K562 (cell line): Measurements from ENCODE around the gene MYO3B. TPM values are rescaled to one million over a fixed set of nuclear protein-coding genes. Genes with fewer than 3 reads are reported as not detected.

Experiments used
- MEF2A ChIP-seq: IDR thresholded peaks from 2 replicates; pipeline ENCODE4 v1.6.1; 2011; ENCODE audit warnings: low read depth, mild to moderate bottlenecking, low read length, moderate library complexity; ENCODE audit not compliant: control insufficient read depth
- PRDM10 ChIP-seq: fragments of 450-650 bp; IDR thresholded peaks from 2 replicates; pipeline ENCODE4 v1.6.1; 2018; ENCODE audit not compliant: partially characterized antibody
- TOE1 ChIP-seq, 2 experiments: fragments of 450-650 bp in 1 of 2; sonication (generic) in 1 of 2; formaldehyde crosslinking in 1 of 2; IDR thresholded peaks; 2 replicates each; pipeline versions ENCODE4 v1.7.1 to v1.8.0; 2016 to 2022; ENCODE audit warnings: borderline replicate concordance in 2 of 2, mild to moderate bottlenecking in 2 of 2, antibody characterized with exemption in 1 of 2, inconsistent platforms in 1 of 2, low read depth in 1 of 2, missing genetic modification reagents in 1 of 2, moderate library complexity in 1 of 2
- YY1 ChIP-seq, 3 experiments: IDR thresholded peaks; 2 replicates each; pipeline ENCODE4 v1.6.1; 2011; ENCODE audit warnings: low read length in 2 of 3, mild to moderate bottlenecking in 2 of 3, moderate library complexity in 2 of 3, borderline replicate concordance in 1 of 3, control low read depth in 1 of 3, low read depth in 1 of 3; ENCODE audit not compliant: insufficient read depth in 3 of 3, insufficient replicate concordance in 2 of 3, control insufficient read depth in 1 of 3, insufficient read length in 1 of 3; ENCODE audit errors: extremely low read depth in 1 of 3
- ZNF668 ChIP-seq: fragments of 250-450 bp; sonication (Bioruptor Pico); IDR thresholded peaks from 2 replicates; pipeline ENCODE4 v1.8.0; 2022; ENCODE audit warnings: mild to moderate bottlenecking, inconsistent platforms
- polyA plus RNA-seq, 8 experiments: library from polyadenylated mRNA; depleted of rRNA in 4 of 8; stranded (reverse) in 5 of 8; unstranded in 3 of 8; fragments of >200 nt; fragmentation: Nextera tagmentation in 2 of 8; fragmentation: Illumina TruSeq in 1 of 8; extraction: Ambion mirVana in 2 of 8; extraction: Trizol in 1 of 8; gene quantifications; 2 replicates each; pipeline versions ENCODE4 v1.2.1 to v1.2.3, GENCODE V29; 2011 to 2014; ENCODE audit warnings: inconsistent platforms in 1 of 8, missing spikeins in 1 of 8
- total RNA-seq, 7 experiments: library from RNA; depleted of rRNA in 6 of 7; stranded (reverse); fragments of >200 nt in 6 of 7; fragmentation: Illumina TruSeq in 2 of 7; extraction: Trizol in 2 of 7; gene quantifications; 2 replicates each; pipeline versions ENCODE4 v1.2.1 to v1.2.3, GENCODE V29; 2011 to 2021; ENCODE audit warnings: low replicate concordance in 1 of 7
- TF ChIP-seq, protein P1 (sequence below), 2 experiments: fragments of 450-650 bp in 1 of 2; sonication (generic) in 1 of 2; formaldehyde crosslinking in 1 of 2; IDR thresholded peaks; 2 replicates each; pipeline versions ENCODE4 v1.7.1 to v1.9.0; 2016 to 2022; ENCODE audit warnings: inconsistent platforms in 1 of 2, mild to moderate bottlenecking in 1 of 2, missing genetic modification reagents in 1 of 2
- TF ChIP-seq, protein P2 (sequence below): fragments of 250-450 bp; sonication (Bioruptor Pico); IDR thresholded peaks from 2 replicates; pipeline ENCODE4 v1.5.0; 2020; ENCODE audit warnings: mild to moderate bottlenecking, borderline replicate concordance

Gene MYO3B
- total and polyA plus RNA-seq, 9 of the 15 experiments (the other 6 are each of a cell fraction or from before 2014, with no cell fraction given), result 2.7 to 6.5 (median 3.6) TPM

DNA sequence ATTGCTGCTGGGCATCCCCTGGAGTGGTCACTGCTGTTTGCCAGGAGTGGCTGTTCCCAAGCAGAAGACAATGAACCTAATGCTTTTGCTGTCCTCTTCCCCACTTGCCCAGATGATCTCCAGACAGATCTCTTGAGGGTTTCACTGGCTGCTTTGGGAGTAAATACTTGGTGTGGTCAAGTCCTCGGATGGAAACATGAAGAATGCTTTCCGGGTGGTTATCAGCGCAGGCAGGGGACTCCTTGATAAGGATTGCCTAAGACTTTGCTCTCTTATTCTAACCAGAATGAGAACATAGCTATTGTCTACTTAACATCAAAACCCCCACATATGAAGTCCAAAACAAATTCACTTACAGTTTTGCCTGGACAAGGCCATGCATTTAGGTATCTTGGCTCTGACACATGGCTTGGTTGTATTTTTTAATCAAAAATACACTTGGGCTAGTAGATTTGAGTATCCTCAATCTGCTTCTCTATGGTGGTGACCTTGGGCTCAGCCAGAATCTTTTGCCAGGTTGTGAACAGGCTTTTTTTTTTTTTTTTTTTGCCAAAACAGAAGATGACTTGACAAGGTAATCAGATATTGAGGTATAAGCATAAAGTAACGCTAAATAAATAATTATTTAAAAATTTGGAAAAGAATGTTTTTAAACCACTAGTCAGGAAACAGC lies 34.8 kb upstream of the MYO3B start (continued):
- TF ChIP-seq PRDM10, result peak; percentile 52
- peak in 1 of 3 experiments; percentile 11 for TF ChIP-seq YY1 (IDR thresholded peaks at IDR 0.05; ENCODE audit: borderline replicate concordance in 1 of 3, control insufficient read depth in 1 of 3, extremely low read depth in 1 of 3, insufficient read depth in 3 of 3, insufficient read length in 1 of 3, insufficient replicate concordance in 2 of 3, low read depth in 1 of 3, low read length in 2 of 3)
- TF ChIP-seq, protein P1, sequence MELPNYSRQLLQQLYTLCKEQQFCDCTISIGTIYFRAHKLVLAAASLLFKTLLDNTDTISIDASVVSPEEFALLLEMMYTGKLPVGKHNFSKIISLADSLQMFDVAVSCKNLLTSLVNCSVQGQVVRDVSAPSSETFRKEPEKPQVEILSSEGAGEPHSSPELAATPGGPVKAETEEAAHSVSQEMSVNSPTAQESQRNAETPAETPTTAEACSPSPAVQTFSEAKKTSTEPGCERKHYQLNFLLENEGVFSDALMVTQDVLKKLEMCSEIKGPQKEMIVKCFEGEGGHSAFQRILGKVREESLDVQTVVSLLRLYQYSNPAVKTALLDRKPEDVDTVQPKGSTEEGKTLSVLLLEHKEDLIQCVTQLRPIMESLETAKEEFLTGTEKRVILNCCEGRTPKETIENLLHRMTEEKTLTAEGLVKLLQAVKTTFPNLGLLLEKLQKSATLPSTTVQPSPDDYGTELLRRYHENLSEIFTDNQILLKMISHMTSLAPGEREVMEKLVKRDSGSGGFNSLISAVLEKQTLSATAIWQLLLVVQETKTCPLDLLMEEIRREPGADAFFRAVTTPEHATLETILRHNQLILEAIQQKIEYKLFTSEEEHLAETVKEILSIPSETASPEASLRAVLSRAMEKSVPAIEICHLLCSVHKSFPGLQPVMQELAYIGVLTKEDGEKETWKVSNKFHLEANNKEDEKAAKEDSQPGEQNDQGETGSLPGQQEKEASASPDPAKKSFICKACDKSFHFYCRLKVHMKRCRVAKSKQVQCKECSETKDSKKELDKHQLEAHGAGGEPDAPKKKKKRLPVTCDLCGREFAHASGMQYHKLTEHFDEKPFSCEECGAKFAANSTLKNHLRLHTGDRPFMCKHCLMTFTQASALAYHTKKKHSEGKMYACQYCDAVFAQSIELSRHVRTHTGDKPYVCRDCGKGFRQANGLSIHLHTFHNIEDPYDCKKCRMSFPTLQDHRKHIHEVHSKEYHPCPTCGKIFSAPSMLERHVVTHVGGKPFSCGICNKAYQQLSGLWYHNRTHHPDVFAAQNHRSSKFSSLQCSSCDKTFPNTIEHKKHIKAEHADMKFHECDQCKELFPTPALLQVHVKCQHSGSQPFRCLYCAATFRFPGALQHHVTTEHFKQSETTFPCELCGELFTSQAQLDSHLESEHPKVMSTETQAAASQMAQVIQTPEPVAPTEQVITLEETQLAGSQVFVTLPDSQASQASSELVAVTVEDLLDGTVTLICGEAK (IDR thresholded peaks at IDR 0.05), result 0 out of 2 replicates have a peak, but pooled peaks have one; percentile 8
- TF ChIP-seq, protein P1 (CRISPR knock-in tag; IDR thresholded peaks at IDR 0.05), result no peak
- TF ChIP-seq, protein P2, sequence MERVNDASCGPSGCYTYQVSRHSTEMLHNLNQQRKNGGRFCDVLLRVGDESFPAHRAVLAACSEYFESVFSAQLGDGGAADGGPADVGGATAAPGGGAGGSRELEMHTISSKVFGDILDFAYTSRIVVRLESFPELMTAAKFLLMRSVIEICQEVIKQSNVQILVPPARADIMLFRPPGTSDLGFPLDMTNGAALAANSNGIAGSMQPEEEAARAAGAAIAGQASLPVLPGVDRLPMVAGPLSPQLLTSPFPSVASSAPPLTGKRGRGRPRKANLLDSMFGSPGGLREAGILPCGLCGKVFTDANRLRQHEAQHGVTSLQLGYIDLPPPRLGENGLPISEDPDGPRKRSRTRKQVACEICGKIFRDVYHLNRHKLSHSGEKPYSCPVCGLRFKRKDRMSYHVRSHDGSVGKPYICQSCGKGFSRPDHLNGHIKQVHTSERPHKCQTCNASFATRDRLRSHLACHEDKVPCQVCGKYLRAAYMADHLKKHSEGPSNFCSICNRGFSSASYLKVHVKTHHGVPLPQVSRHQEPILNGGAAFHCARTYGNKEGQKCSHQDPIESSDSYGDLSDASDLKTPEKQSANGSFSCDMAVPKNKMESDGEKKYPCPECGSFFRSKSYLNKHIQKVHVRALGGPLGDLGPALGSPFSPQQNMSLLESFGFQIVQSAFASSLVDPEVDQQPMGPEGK (CRISPR knock-in tag), result no peak
- TF ChIP-seq TOE1 (IDR thresholded peaks at IDR 0.05; ENCODE audit: borderline replicate concordance), result peak; percentile 50; the same call in 1 of the 2 replicates
- TF ChIP-seq TOE1 (CRISPR knock-in tag; IDR thresholded peaks at IDR 0.05; ENCODE audit: borderline replicate concordance, low read depth), result no peak
- TF ChIP-seq ZNF668 (CRISPR knock-in tag), result peak; percentile 61; the same call in 1 of the 2 replicates
- peak; percentile 72; the same call in 1 of the 2 replicates for TF ChIP-seq MEF2A
